Prostate gland (tissue), 2 donors: ENCODE results near the gene ZSWIM6. TPM values are rescaled to one million over a fixed set of nuclear protein-coding genes. Genes with fewer than 3 reads are reported as not detected.

Experiments used
- DNase-seq: peaks from one replicate; pipeline ENCODE4 v3.0.0-alpha.2; 2019; ENCODE audit warnings: low spot score
- H3K27ac ChIP-seq, 2 donors: fragments of 200-600 bp; sonication (generic); 2 replicates each; pipeline ENCODE4 v1.5.1; 2017 to 2019
- H3K27me3 ChIP-seq: fragments of 200-600 bp; sonication (generic); replicated peaks from 2 replicates; pipeline ENCODE4 v1.5.1; 2019; ENCODE audit not compliant: insufficient read depth
- H3K36me3 ChIP-seq, 2 donors: fragments of 200-600 bp; sonication (generic); 1 replicate in 1 of 2; 2 replicates in 1 of 2; pipeline versions ENCODE4 v1.5.1 to v1.8.1; 2017 to 2019
- H3K4me1 ChIP-seq: fragments of 200-600 bp; sonication (generic); replicated peaks from 2 replicates; pipeline ENCODE4 v1.5.1; 2019
- H3K4me3 ChIP-seq, 2 donors: fragments of 200-600 bp; sonication (generic); 2 replicates each; pipeline ENCODE4 v1.5.1; 2017 to 2019
- H3K9me3 ChIP-seq: fragments of 200-600 bp; sonication (generic); 2 replicates; pipeline ENCODE4 v1.5.1; 2017
- CTCF ChIP-seq, 4 experiments: fragments of 200-600 bp in 2 of 4; fragments of 450-650 bp in 2 of 4; sonication (generic) in 2 of 4; IDR thresholded peaks; 1 replicate in 3 of 4; 2 replicates in 1 of 4; pipeline ENCODE4 v1.5.1; 2016 to 2019; ENCODE audit warnings: antibody characterized with exemption in 4 of 4, mild to moderate bottlenecking in 2 of 4, moderate library complexity in 2 of 4
- POLR2A ChIP-seq: fragments of 450-650 bp; IDR thresholded peaks from one replicate; pipeline ENCODE4 v1.6.1; 2016; ENCODE audit warnings: antibody characterized with exemption, mild to moderate bottlenecking
- POLR2AphosphoS5 ChIP-seq: sonication (generic); formaldehyde crosslinking; IDR thresholded peaks from one replicate; pipeline ENCODE4 v1.6.1; 2017; ENCODE audit warnings: antibody characterized with exemption
- WGBS: methylation state at CpG from one replicate; pipeline ENCODE4 v1.1.5; 2018; 5-methylcytosine and 5-hydroxymethylcytosine counted together
- intact Hi-C: fragments of 100-400 bp; cut with DNase I; formaldehyde crosslinking; loops from one replicate; pipeline ENCODE4 v1.14.2; 2022
- total RNA-seq, 2 donors: library from RNA; depleted of rRNA; stranded (reverse); fragments of >200 nt; gene quantifications; one replicate each; pipeline ENCODE4 v1.1.0, GENCODE V29; 2016

ZSWIM6 gene
- total RNA-seq, 2 donors from 2014 or later = 8.7 to 13.7 TPM

- Histone ChIP-seq H3K27me3 (no peaks in the 10 kb centered on the region), H3K36me3 (no peaks in the 10 kb centered on the region), H3K4me1 (no peaks in the 10 kb centered on the region), H3K4me3 (no peak overlapping the region), H3K27ac (no peak overlapping the region), H3K9me3 (no peaks in the 10 kb centered on the region)
- intact Hi-C loops = no loop called here
- WGBS = 92% methylated on average over 5 of the region's 5 CpGs
- no peak for TF ChIP-seq POLR2AphosphoS5
- TF ChIP-seq POLR2A = no peak
- TF ChIP-seq CTCF (IDR thresholded peaks at IDR 0.05) = no peak
- DNase-seq = no peak
Measured at GRCh38 chr5:61534481-61535267, 202.6 kb downstream of the ZSWIM6 start.

- no peaks in the 10 kb centered on the region for H3K4me1 ChIP-seq
- DNase-seq = no peak
- H3K4me3 ChIP-seq = no peak overlapping the region
- WGBS = 93% methylated on average over 7 of the region's 7 CpGs
- H3K27me3 ChIP-seq = no peaks in the 10 kb centered on the region
- intact Hi-C loops = no loop called here
- no peak overlapping the region for H3K27ac ChIP-seq
- TF ChIP-seq CTCF (IDR thresholded peaks at IDR 0.05) (no peak), POLR2AphosphoS5 (no peak), POLR2A (no peak)
- no peaks in the 10 kb centered on the region for H3K36me3 ChIP-seq
- H3K9me3 ChIP-seq = no peaks in the 10 kb centered on the region
Measured at GRCh38 chr5:61535828-61536227, 203.8 kb downstream of the ZSWIM6 start.

GRCh38 chr5:61536922-61537321, 204.9 kb downstream of the ZSWIM6 start:
- Histone ChIP-seq H3K27me3 (no peaks in the 10 kb centered on the region), H3K36me3 (no peaks in the 10 kb centered on the region), H3K4me1 (no peaks in the 10 kb centered on the region), H3K27ac (no peak overlapping the region), H3K4me3 (no peak overlapping the region), H3K9me3 (no peaks in the 10 kb centered on the region)
- WGBS = 89% methylated on average over 1 of the region's 1 CpG
- DNase-seq = no peak
- intact Hi-C loops = no loop called here
- no peak for TF ChIP-seq CTCF (IDR thresholded peaks at IDR 0.05)
- no peak for TF ChIP-seq POLR2AphosphoS5
- TF ChIP-seq POLR2A = no peak

- H3K27me3 ChIP-seq = no peaks in the 10 kb centered on the region
- WGBS = 69% methylated on average over 5 of the region's 5 CpGs
- intact Hi-C loops = no loop called here
- DNase-seq = peak; percentile 25
- H3K4me3 ChIP-seq = no peak overlapping the region
- H3K4me1 ChIP-seq = no peaks in the 10 kb centered on the region
- no peak for TF ChIP-seq POLR2A
- TF ChIP-seq POLR2AphosphoS5 = no peak
- no peak for TF ChIP-seq CTCF (IDR thresholded peaks at IDR 0.05)
- H3K27ac ChIP-seq = no peak overlapping the region
- peaks cover 2 to 13% of the 10 kb centered on the region in 2 donors for H3K36me3 ChIP-seq
- no peaks in the 10 kb centered on the region for H3K9me3 ChIP-seq
Measured at GRCh38 chr5:61538722-61539501, 206.9 kb downstream of the ZSWIM6 start.
